GM23248 (cell line): ENCODE data around the gene DAB2IP. TPM values are rescaled to one million over a fixed set of nuclear protein-coding genes. Genes with fewer than 3 reads are reported as not detected.

Experiments used
- DNase-seq: peaks from one replicate; pipeline ENCODE4 v3.0.0-alpha.2; 2015
- H2AFZ ChIP-seq: fragments of 200-600 bp; sonication (generic); 2 replicates; pipeline ENCODE4 v1.6.1; 2016; ENCODE audit warnings: antibody characterized with exemption
- H3F3A ChIP-seq: fragments of 200-600 bp; sonication (generic); 2 replicates; pipeline ENCODE4 v1.6.1; 2016; ENCODE audit warnings: mild to moderate bottlenecking, antibody characterized with exemption, mixed run types; ENCODE audit not compliant: insufficient read depth
- H3K27ac ChIP-seq: fragments of 200-600 bp; sonication (generic); 2 replicates; pipeline ENCODE4 v1.5.1; 2016; ENCODE audit warnings: mild to moderate bottlenecking
- H3K27me3 ChIP-seq: fragments of 200-600 bp; sonication (generic); replicated peaks from 2 replicates; pipeline ENCODE4 v1.6.1; 2016; ENCODE audit warnings: mild to moderate bottlenecking; ENCODE audit not compliant: insufficient read depth
- H3K36me3 ChIP-seq: fragments of 200-600 bp; sonication (generic); 2 replicates; pipeline ENCODE4 v1.6.1; 2016; ENCODE audit warnings: low read depth, mild to moderate bottlenecking
- H3K4me1 ChIP-seq: fragments of 200-600 bp; sonication (generic); 2 replicates; pipeline ENCODE4 v1.6.1; 2016; ENCODE audit warnings: mild to moderate bottlenecking; ENCODE audit not compliant: insufficient read depth
- H3K4me2 ChIP-seq: fragments of 200-600 bp; sonication (generic); one replicate; pipeline ENCODE4 v1.6.1; 2016; ENCODE audit warnings: mild to moderate bottlenecking; ENCODE audit not compliant: unreplicated experiment
- H3K4me3 ChIP-seq: fragments of 200-600 bp; sonication (generic); 2 replicates; pipeline ENCODE4 v1.5.1; 2016; ENCODE audit warnings: mild to moderate bottlenecking
- H3K79me2 ChIP-seq: fragments of 200-600 bp; sonication (generic); 2 replicates; pipeline ENCODE4 v1.6.1; 2016; ENCODE audit warnings: mild to moderate bottlenecking; ENCODE audit not compliant: insufficient read depth
- H3K9ac ChIP-seq: fragments of 200-600 bp; sonication (generic); 2 replicates; pipeline ENCODE4 v1.6.1; 2016; ENCODE audit warnings: mild to moderate bottlenecking
- H3K9me2 ChIP-seq: fragments of 200-600 bp; sonication (generic); 2 replicates; pipeline ENCODE4 v1.6.1; 2016; ENCODE audit warnings: mixed run types, mild to moderate bottlenecking, moderate library complexity; ENCODE audit not compliant: insufficient read depth
- H3K9me3 ChIP-seq: fragments of 200-600 bp; sonication (generic); one replicate; pipeline ENCODE4 v1.6.1; 2017; ENCODE audit warnings: low read depth
- H4K20me1 ChIP-seq: fragments of 200-600 bp; sonication (generic); 2 replicates; pipeline ENCODE4 v1.6.0; 2016; ENCODE audit not compliant: insufficient read depth
- EZH2 ChIP-seq: fragments of 200-600 bp; sonication (generic); IDR thresholded peaks from 2 replicates; pipeline ENCODE4 v1.6.1; 2018; ENCODE audit warnings: antibody characterized with exemption, mild to moderate bottlenecking; ENCODE audit not compliant: insufficient read depth, poor library complexity, severe bottlenecking
- EZH2phosphoT487 ChIP-seq: fragments of 200-600 bp; sonication (generic); IDR thresholded peaks from 2 replicates; pipeline ENCODE4 v1.6.1; 2018; ENCODE audit warnings: antibody characterized with exemption, moderate library complexity, mild to moderate bottlenecking, low read depth; ENCODE audit not compliant: insufficient read depth
- WGBS, 2 experiments: methylation state at CpG; one replicate each; pipeline ENCODE4 v1.1.6; 2015 to 2017; ENCODE audit warnings: low lambda C conversion rate in 2 of 2, low coverage in 1 of 2; ENCODE audit errors: missing lambda C conversion rate in 2 of 2; 5-methylcytosine and 5-hydroxymethylcytosine counted together
- in situ Hi-C: fragments of 300-500 bp; cut with MboI; formaldehyde crosslinking; loops from 2 replicates; pipeline ENCODE4 v1.15.0; 2020
- polyA plus RNA-seq: library from polyadenylated mRNA; unstranded; fragments of >200 nt; fragmentation: Nextera tagmentation; extraction: Ambion mirVana; gene quantifications from 2 replicates; pipeline ENCODE4 v1.2.1, GENCODE V29; 2016
- total RNA-seq: library from RNA; depleted of rRNA; stranded (reverse); fragments of >200 nt; shearing (Covaris generic); gene quantifications from 2 replicates; pipeline ENCODE4 v1.2.3, GENCODE V29; 2014

DAB2IP gene
- total and polyA plus RNA-seq, 2 experiments from 2014 or later: 2.6 to 19.7 TPM

- DNase-seq: no peak
- in situ Hi-C loops: no loop called here
- Histone ChIP-seq H3K4me1 (no peaks in the 10 kb centered on the region), H3K36me3 (no peaks in the 10 kb centered on the region), H3K9ac (no peak overlapping the region), H3K4me3 (no peak overlapping the region), H3K27ac (no peak overlapping the region), H3F3A (no peaks in the 10 kb centered on the region; the same call in 1 of the 2 replicates), H3K4me2 (no peak overlapping the region), H3K79me2 (no peaks in the 10 kb centered on the region), H3K9me2 (no peaks in the 10 kb centered on the region), H3K9me3 (no peaks in the 10 kb centered on the region), H3K27me3 (peaks cover 6% of the 10 kb centered on the region), H4K20me1 (no peaks in the 10 kb centered on the region), H2AFZ (no peak overlapping the region)
- WGBS, 2 experiments: 81 to 84% methylated on average over 10 of the region's 10 CpGs
- TF ChIP-seq EZH2phosphoT487: no peak
Measured at GRCh38 chr9:121800376-121800775, 148.9 kb downstream of the DAB2IP start.

- Histone ChIP-seq H3F3A (no peaks in the 10 kb centered on the region; the same call in 1 of the 2 replicates), H4K20me1 (no peaks in the 10 kb centered on the region), H2AFZ (no peak overlapping the region), H3K9me2 (no peaks in the 10 kb centered on the region), H3K4me3 (no peak overlapping the region), H3K79me2 (no peaks in the 10 kb centered on the region), H3K27ac (no peak overlapping the region), H3K36me3 (no peaks in the 10 kb centered on the region), H3K27me3 (peaks cover 6% of the 10 kb centered on the region), H3K9me3 (no peaks in the 10 kb centered on the region), H3K9ac (no peak overlapping the region), H3K4me2 (no peak overlapping the region), H3K4me1 (no peaks in the 10 kb centered on the region)
- DNase-seq: no peak
- TF ChIP-seq EZH2: no peak
- TF ChIP-seq EZH2phosphoT487: no peak
- 46 to 49% methylated on average over 3 of the region's 3 CpGs for WGBS, 2 experiments
- in situ Hi-C loops: no loop called here
Measured at GRCh38 chr9:121801579-121801978, 150.1 kb downstream of the DAB2IP start.

- H3K79me2 ChIP-seq: no peaks in the 10 kb centered on the region
- no peak overlapping the region for H3K9ac ChIP-seq
- H3K36me3 ChIP-seq: no peaks in the 10 kb centered on the region
- no peak overlapping the region for H3K27ac ChIP-seq
- H3K27me3 ChIP-seq: peaks cover 6% of the 10 kb centered on the region
- H3K4me2 ChIP-seq: no peak overlapping the region
- no peaks in the 10 kb centered on the region for H4K20me1 ChIP-seq
- H3K4me1 ChIP-seq: no peaks in the 10 kb centered on the region
- H3K9me2 ChIP-seq: no peaks in the 10 kb centered on the region
- no peak for DNase-seq
- no peak overlapping the region for H3K4me3 ChIP-seq
- no peak overlapping the region for H2AFZ ChIP-seq
- H3F3A ChIP-seq: no peaks in the 10 kb centered on the region; the same call in 1 of the 2 replicates
- WGBS, 2 experiments: 81 to 87% methylated on average over 5 of the region's 5 CpGs
- in situ Hi-C loops: no loop called here
- no peak for TF ChIP-seq EZH2
- TF ChIP-seq EZH2phosphoT487: no peak
- H3K9me3 ChIP-seq: no peaks in the 10 kb centered on the region
Measured at GRCh38 chr9:121802753-121803152, 151.3 kb downstream of the DAB2IP start.

GRCh38 chr9:121807069-121807822 lies 155.8 kb downstream of the DAB2IP start:
- Histone ChIP-seq H3K4me3 (no peak overlapping the region), H2AFZ (no peak overlapping the region), H3K9me3 (no peaks in the 10 kb centered on the region), H3K36me3 (no peaks in the 10 kb centered on the region), H3K4me2 (no peak overlapping the region), H3K4me1 (no peaks in the 10 kb centered on the region), H3F3A (no peaks in the 10 kb centered on the region), H3K9ac (no peak overlapping the region), H3K27me3 (no peaks in the 10 kb centered on the region), H3K27ac (no peak overlapping the region), H4K20me1 (no peaks in the 10 kb centered on the region), H3K79me2 (no peaks in the 10 kb centered on the region), H3K9me2 (no peaks in the 10 kb centered on the region)
- DNase-seq: no peak
- in situ Hi-C loops: no loop called here
- WGBS, 2 experiments: 44 to 45% methylated on average over 12 of the region's 12 CpGs
- TF ChIP-seq EZH2 (no peak), EZH2phosphoT487 (no peak)
